LNCaP clone FGC (cell line): ENCODE results near the gene DCLK1.

ENCODE experiments used
- DNase-seq: peaks from one replicate; pipeline ENCODE4 v3.0.0-alpha.2; 2011; ENCODE audit warnings: low read depth
- H3K4me3 ChIP-seq: 2 replicates; pipeline ENCODE4 v1.5.1; 2011; ENCODE audit warnings: mild to moderate bottlenecking, low read depth, low read length, control low read depth
- CTCF ChIP-seq: IDR thresholded peaks from 2 replicates; pipeline ENCODE4 v1.5.1; 2012; ENCODE audit warnings: mild to moderate bottlenecking; ENCODE audit not compliant: control insufficient read depth, insufficient read depth; ENCODE audit errors: extremely low read depth

Gene DCLK1

GRCh38 chr13:35903075-35903474, 228.1 kb downstream of the DCLK1 start:
- no peak overlapping the region for H3K4me3 ChIP-seq
- no peak for TF ChIP-seq CTCF
- no peak for DNase-seq

GRCh38 chr13:35898041-35898440, 233.1 kb downstream of the DCLK1 start:
- no peak overlapping the region for H3K4me3 ChIP-seq
- no peak for TF ChIP-seq CTCF
- DNase-seq = no peak

- no peak for DNase-seq
- no peak for TF ChIP-seq CTCF
- no peak overlapping the region for H3K4me3 ChIP-seq
Observed at GRCh38 chr13:35894636-35895035, 236.5 kb downstream of the DCLK1 start.

GRCh38 chr13:35892837-35893814, 238.1 kb downstream of the DCLK1 start:
- TF ChIP-seq CTCF = no peak
- no peak overlapping the region for H3K4me3 ChIP-seq

GRCh38 chr13:35891507-35892441, 239.4 kb downstream of the DCLK1 start:
- no peak for TF ChIP-seq CTCF
- no peak overlapping the region for H3K4me3 ChIP-seq
- DNase-seq = no peak

More at GRCh38 chr13:35892837-35893814, 238.1 kb downstream of the DCLK1 start:
- no peak for DNase-seq

- no peak for TF ChIP-seq CTCF
- H3K4me3 ChIP-seq = no peak overlapping the region
- DNase-seq = no peak
Observed at GRCh38 chr13:35889560-35889959, 241.6 kb downstream of the DCLK1 start.
